Stimulated activated naive CD8-positive, alpha-beta T cell treated with anti-CD3 and anti-CD28 coated beads, Interleukin-15, Interleukin-2, amounts not matched to agents 100 U/mL and 50 U/mL, for 24 hours (primary cell): Measurements from ENCODE around the gene ITGB5.
"Not testable (repeated sequence)": the region's sequence is repeated elsewhere in the genome, so short reads cannot be mapped to it uniquely, and the experiment has no call there.

Experiments used
- ATAC-seq: fragments of 150-1000 bp; cut with Tn5 transposase; one replicate; pipeline ENCODE4 v1.10.0; 2021
- DNase-seq: peaks from one replicate; pipeline ENCODE4 v3.0.0; 2021

The ITGB5 gene

DNA sequence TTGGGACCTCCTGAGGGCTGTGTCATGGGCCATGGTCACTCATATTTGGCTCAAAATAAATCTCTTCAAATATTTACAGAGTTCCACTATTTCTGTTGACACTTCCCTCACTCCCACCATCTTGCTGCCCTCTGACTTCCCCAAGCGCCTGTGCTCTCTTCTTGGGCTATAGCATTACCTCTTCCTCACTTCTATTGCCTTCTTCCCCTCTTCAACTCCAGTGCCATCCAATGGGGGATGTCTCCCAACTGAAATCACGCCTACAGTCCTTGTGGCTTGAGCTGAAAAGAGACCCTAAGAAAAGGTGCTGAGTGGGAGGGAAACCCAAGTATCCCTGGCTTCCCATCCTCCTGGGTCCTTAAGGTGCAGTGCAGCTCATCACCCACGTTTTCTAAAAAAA is 135.1 kb downstream of the ITGB5 start:
- ATAC-seq (no peak), DNase-seq (no peak)

DNA sequence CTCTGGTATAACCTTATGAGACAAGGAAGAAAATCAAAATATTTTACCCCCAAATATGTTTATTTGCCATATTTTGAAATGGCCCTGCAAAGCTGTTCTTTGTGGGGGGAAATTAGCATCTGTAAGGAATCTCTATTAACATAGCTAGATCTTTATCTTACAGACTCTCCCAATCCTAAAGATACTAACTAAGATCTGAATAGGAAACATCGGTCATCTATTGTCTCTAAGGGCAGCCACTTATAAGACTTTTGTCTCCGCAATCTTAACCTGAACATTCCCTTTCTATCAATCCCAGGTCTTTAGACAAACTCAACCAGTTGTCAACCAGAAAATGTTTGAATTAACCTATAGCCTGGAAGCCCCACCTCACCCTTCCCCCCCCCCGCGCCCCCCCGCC is 135.7 kb downstream of the ITGB5 start:
- no peak for DNase-seq
- no peak for ATAC-seq

- not testable (repeated sequence) for ATAC-seq, DNase-seq
Observed at GRCh38 chr3:124749877-124750276, 137.3 kb downstream of the ITGB5 start.

DNA sequence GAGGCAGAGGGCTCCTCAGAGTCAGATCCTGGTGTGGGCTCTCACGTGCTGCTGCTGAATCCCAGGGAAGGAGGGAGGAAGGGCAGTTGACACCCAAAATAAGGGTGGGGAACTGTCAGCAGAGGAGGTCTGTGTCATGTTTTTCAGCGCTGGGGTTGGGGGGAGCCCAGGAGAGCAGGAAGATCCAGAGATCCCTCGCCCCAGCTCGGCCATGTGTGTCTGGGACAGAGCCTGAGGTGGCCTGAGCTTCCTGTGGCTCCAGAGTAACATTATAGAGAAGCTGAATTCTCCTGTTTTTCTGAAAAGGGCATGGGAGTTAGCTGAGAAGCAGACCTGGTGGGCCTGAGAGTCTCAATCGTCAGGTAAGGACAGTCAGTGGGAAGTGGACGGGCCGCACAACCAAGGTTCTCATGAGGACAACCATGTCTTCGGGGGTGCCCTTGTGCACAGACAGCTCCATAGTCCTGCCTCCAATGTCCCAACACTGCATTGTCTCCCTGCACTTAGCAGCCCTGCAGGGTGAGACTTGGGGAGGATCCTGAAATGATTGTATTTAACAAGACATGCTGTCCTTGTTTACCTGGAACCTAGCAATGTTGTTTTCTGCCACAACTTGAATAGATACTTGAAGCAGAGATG is 138.5 kb downstream of the ITGB5 start:
- ATAC-seq (no peak), DNase-seq (no peak)

- DNase-seq = no peak
- peak; percentile 32 for ATAC-seq
Observed at GRCh38 chr3:124747111-124747981, 139.8 kb downstream of the ITGB5 start.

DNA sequence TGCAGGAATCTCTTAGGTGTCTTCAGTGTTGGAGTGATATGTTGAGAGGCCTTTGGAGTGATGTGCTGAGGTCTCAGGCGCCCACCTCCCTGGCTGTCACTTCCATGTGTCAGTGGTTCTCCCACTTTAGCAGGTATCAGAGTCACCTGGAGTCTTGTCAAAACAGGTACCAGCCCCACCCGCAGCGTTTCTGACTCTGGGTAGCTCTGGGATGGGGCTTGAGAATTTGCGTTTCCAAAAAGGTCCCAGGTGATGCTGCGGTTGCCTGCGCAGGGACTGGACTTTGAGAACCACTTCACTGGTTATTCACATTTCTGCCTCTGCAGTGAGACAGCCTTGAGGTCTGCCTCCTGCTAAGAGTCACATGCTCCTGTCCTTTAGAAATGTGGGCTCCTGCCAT is 141.4 kb downstream of the ITGB5 start:
- ATAC-seq = no peak
- DNase-seq = no peak

GRCh38 chr3:124741027-124741426 is 146.1 kb downstream of the ITGB5 start:
- DNase-seq = no peak
- no peak for ATAC-seq

GRCh38 chr3:124731760-124732159 is 155.4 kb downstream of the ITGB5 start:
- ATAC-seq (no peak), DNase-seq (no peak)

GRCh38 chr3:124730941-124731297 is 156.2 kb downstream of the ITGB5 start:
- peak; percentile 26 for DNase-seq
- no peak for ATAC-seq

- ATAC-seq (peak; percentile 98), DNase-seq (peak; percentile 96)
Observed at GRCh38 chr3:124730129-124730940, 156.8 kb downstream of the ITGB5 start, which contains the start of gene UMPS. TSS of gene UMPS (plus strand) at chr3:124730452. CDS start at chr3:124730472, 20 bp downstream.

- no peak for ATAC-seq
- no peak for DNase-seq
Observed at GRCh38 chr3:124722589-124722988, 164.6 kb downstream of the ITGB5 start.

DNA sequence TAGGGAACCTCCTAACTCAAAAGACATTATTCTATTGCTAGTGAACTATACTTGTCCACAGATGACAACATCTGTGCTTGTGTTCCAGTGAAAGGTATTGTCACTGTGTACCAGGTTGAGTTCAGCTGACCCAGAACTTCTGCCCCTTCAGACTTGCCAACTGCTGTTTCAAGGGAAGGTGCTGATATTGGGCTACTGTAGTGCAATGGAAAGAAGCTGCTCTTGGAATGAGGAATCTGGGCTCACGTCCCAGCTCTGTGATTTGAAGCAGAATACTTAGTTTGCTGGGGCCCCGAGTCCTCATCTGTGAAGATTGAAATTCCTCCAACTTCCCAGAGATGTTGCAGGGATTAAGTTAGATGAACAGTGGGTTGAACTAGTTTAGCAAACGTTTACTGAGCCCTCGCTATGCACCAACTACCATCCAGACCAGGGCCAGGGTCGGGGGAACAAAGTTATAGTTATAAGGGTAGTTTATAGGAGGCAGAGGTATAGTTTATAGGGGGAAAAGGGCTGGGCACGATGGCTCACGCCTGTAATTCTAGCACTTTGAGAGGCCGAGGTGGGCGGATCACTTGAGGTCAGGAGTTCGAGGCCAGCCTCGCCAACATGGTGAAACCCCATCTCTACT is 172.8 kb downstream of the ITGB5 start:
- ATAC-seq = no peak

More for the DNA sequence above, 172.8 kb downstream of the ITGB5 start:
- no peak for DNase-seq
